Stimulated activated CD4-positive, alpha-beta T cell treated with anti-CD3 and anti-CD28 coated beads, Interleukin-4, amount 100 ng/mL, for 1 hour (primary cell): ENCODE data around the gene TMEM232.
"Not testable (repeated sequence)": the region's sequence is repeated elsewhere in the genome, so short reads cannot be mapped to it uniquely, and the experiment has no call there.

Experiments used
- DNase-seq: peaks from one replicate; pipeline ENCODE4 v3.0.0-alpha.2; 2020

Gene TMEM232

GRCh38 chr5:110618941-110619340 lies 107.5 kb downstream of the TMEM232 start:
- DNase-seq = no peak

GRCh38 chr5:110616009-110616408 lies 110.5 kb downstream of the TMEM232 start:
- no peak for DNase-seq

- DNase-seq = no peak
These were observed 113.7 kb downstream of the TMEM232 start for GRCh38 chr5:110612794-110613247.

GRCh38 chr5:110611817-110612216 lies 114.7 kb downstream of the TMEM232 start:
- no peak for DNase-seq

- no peak for DNase-seq
These were observed 131.6 kb downstream of the TMEM232 start for GRCh38 chr5:110594866-110595265.

- DNase-seq = no peak
These were observed 136.3 kb downstream of the TMEM232 start for GRCh38 chr5:110590187-110590586.

GRCh38 chr5:110588286-110588980 lies 138.0 kb downstream of the TMEM232 start:
- no peak for DNase-seq

GRCh38 chr5:110580625-110581024 lies 145.8 kb downstream of the TMEM232 start:
- no peak for DNase-seq

- DNase-seq = no peak
These were observed 153.7 kb downstream of the TMEM232 start for GRCh38 chr5:110572729-110573128.

- no peak for DNase-seq
These were observed 164.3 kb downstream of the TMEM232 start for GRCh38 chr5:110562191-110562590.

- no peak for DNase-seq
These were observed 165.0 kb downstream of the TMEM232 start for GRCh38 chr5:110561510-110561909.

- no peak for DNase-seq
These were observed 177.2 kb downstream of the TMEM232 start for GRCh38 chr5:110549301-110549700.

- DNase-seq = no peak
These were observed 178.3 kb downstream of the TMEM232 start for GRCh38 chr5:110548171-110548570.

- DNase-seq = no peak
These were observed 179.0 kb downstream of the TMEM232 start for GRCh38 chr5:110547495-110547894.

- DNase-seq = no peak
These were observed 180.8 kb downstream of the TMEM232 start for GRCh38 chr5:110545716-110546115.

GRCh38 chr5:110544603-110545002 lies 181.9 kb downstream of the TMEM232 start:
- no peak for DNase-seq

GRCh38 chr5:110542949-110543348 lies 183.5 kb downstream of the TMEM232 start:
- DNase-seq = no peak

- no peak for DNase-seq
These were observed 190.1 kb downstream of the TMEM232 start for GRCh38 chr5:110536120-110537115.

GRCh38 chr5:110535146-110535545 lies 191.3 kb downstream of the TMEM232 start:
- not testable (repeated sequence) for DNase-seq

- no peak for DNase-seq
These were observed 200.7 kb downstream of the TMEM232 start for GRCh38 chr5:110525762-110526161.

GRCh38 chr5:110517396-110517795 lies 209.1 kb downstream of the TMEM232 start:
- no peak for DNase-seq

GRCh38 chr5:110514030-110514429 lies 212.4 kb downstream of the TMEM232 start:
- DNase-seq = no peak

- no peak for DNase-seq
These were observed 214.2 kb downstream of the TMEM232 start for GRCh38 chr5:110512266-110512665.

GRCh38 chr5:110510146-110510545 lies 216.3 kb downstream of the TMEM232 start:
- DNase-seq = no peak
